Measurements from ENCODE around the gene PGM5. TPM values are rescaled to one million over a fixed set of nuclear protein-coding genes. Genes with fewer than 3 reads are reported as not detected.

The PGM5 gene
- total RNA-seq, 1 donor from 2014 or later: not detected

Other genes with a start within 250 kb of the PGM5 start
- gene ZNG1C, start 114.6 kb upstream of the PGM5 start, total RNA-seq: 31.6 and 31.8 TPM in 2 replicates
- gene FOXD4L3, start 53.7 kb upstream of the PGM5 start, total RNA-seq: 0.16 TPM in 1 of 2 replicates, not detected in the other
- gene TMEM252, start 184.3 kb downstream of the PGM5 start, total RNA-seq: not detected in 2 replicates